Brain microvascular endothelial cell (primary cell): ENCODE data around the gene FAM8A1.

ENCODE experiments used
- DNase-seq: peaks from one replicate; pipeline ENCODE4 v3.0.0-alpha.2; 2020
- H3K27ac ChIP-seq: fragments of 250-450 bp; sonication (Bioruptor Pico); 2 replicates; pipeline ENCODE4 v1.5.1; 2020; ENCODE audit warnings: mild to moderate bottlenecking, moderate library complexity
- H3K27me3 ChIP-seq: fragments of 250-450 bp; sonication (Bioruptor Pico); replicated peaks from 2 replicates; pipeline ENCODE4 v1.5.1; 2020; ENCODE audit warnings: mild to moderate bottlenecking
- H3K36me3 ChIP-seq: fragments of 250-450 bp; sonication (Bioruptor Pico); replicated peaks from 2 replicates; pipeline ENCODE4 v1.5.1; 2020; ENCODE audit warnings: mild to moderate bottlenecking
- H3K4me3 ChIP-seq: 2 replicates; pipeline ENCODE4 v1.5.1; 2011; ENCODE audit warnings: low read depth, mild to moderate bottlenecking, control low read depth, low read length, moderate library complexity
- CTCF ChIP-seq: IDR thresholded peaks from 2 replicates; pipeline ENCODE4 v1.5.1; 2011; ENCODE audit warnings: low read depth, mild to moderate bottlenecking, moderate library complexity, low read length, control low read depth, inconsistent platforms; ENCODE audit errors: missing control alignments
- in situ Hi-C: cut with HindIII; loops from 2 replicates; pipeline ENCODE4 v1.10.0; 2017; ENCODE audit warnings: low sequenced_read_pairs, low pct_ligation_motif_present

FAM8A1 gene

GRCh38 chr6:17650656-17651309, 50.7 kb downstream of the FAM8A1 start:
- Histone ChIP-seq H3K27ac (no peak overlapping the region), H3K36me3 (peaks cover 33% of the 10 kb centered on the region), H3K4me3 (no peak overlapping the region), H3K27me3 (no peaks in the 10 kb centered on the region)
- no peak for DNase-seq
- TF ChIP-seq CTCF, result no peak
- in situ Hi-C loops, result no loop called here

- in situ Hi-C loops, result no loop called here
- peaks cover 27% of the 10 kb centered on the region for H3K36me3 ChIP-seq
- H3K27ac ChIP-seq, result no peak overlapping the region
- H3K4me3 ChIP-seq, result no peak overlapping the region
- no peak for DNase-seq
- H3K27me3 ChIP-seq, result no peaks in the 10 kb centered on the region
- TF ChIP-seq CTCF, result no peak
These were observed 53.2 kb downstream of the FAM8A1 start for GRCh38 chr6:17653198-17653882.

GRCh38 chr6:17656092-17656491, 56.0 kb downstream of the FAM8A1 start:
- Histone ChIP-seq H3K27me3 (no peaks in the 10 kb centered on the region), H3K36me3 (peaks cover 35% of the 10 kb centered on the region), H3K27ac (no peak overlapping the region), H3K4me3 (no peak overlapping the region)
- DNase-seq, result no peak
- in situ Hi-C loops, result no loop called here
- no peak for TF ChIP-seq CTCF

GRCh38 chr6:17656644-17657043, 56.5 kb downstream of the FAM8A1 start:
- H3K36me3 ChIP-seq, result peaks cover 40% of the 10 kb centered on the region
- in situ Hi-C loops, result no loop called here

More at GRCh38 chr6:17656644-17657043, 56.5 kb downstream of the FAM8A1 start:
- DNase-seq, result no peak
- H3K27ac ChIP-seq, result no peak overlapping the region
- no peaks in the 10 kb centered on the region for H3K27me3 ChIP-seq
- H3K4me3 ChIP-seq, result no peak overlapping the region
- no peak for TF ChIP-seq CTCF
